HepG2 (cell line): ENCODE results near the gene GNA15. TPM values are rescaled to one million over a fixed set of nuclear protein-coding genes. Genes with fewer than 3 reads are reported as not detected.

Source experiments
- ATAC-seq: fragments of 200-7000 bp; cut with Tn5 transposase; 3 replicates; pipeline ENCODE4 v1.9.1; 2020; ENCODE audit warnings: mild to moderate bottlenecking, moderate library complexity
- BruUV-seq: library from RNA; stranded (reverse); fragments of 400-500 nt; replicated peaks from 2 replicates; lab custom pipeline; 2021; lab: Mats Ljungman, UMichigan
- CTCF ChIA-PET: fragments of 300-600 bp; formaldehyde crosslinking; extraction: SDS; loops from one replicate; lab custom pipeline; 2021; ENCODE audit warnings: low total read pairs, inconsistent platforms, low intra/inter-chr PET ratio; lab: Yijun Ruan, JAX
- POLR2A ChIA-PET: fragments of 350-600 bp; sonication (Branson Sonifier 250); formaldehyde crosslinking; loops from one replicate; lab custom pipeline; 2020; ENCODE audit warnings: antibody characterized with exemption, inconsistent platforms; lab: Yijun Ruan, JAX
- DNase-seq: peaks from one replicate; pipeline ENCODE4 v3.0.0-alpha.2; 2015; ENCODE audit warnings: low spot score
- FAIRE-seq: peaks from 3 replicates; lab custom pipeline; 2011; peaks lifted over from hg19 to GRCh38; lab: Jason Lieb, UNC
- H2AFZ ChIP-seq: one replicate; pipeline ENCODE4 v1.6.1; 2011; ENCODE audit warnings: low read length, inconsistent platforms
- H3K27ac ChIP-seq: fragments of 300-600 bp; 3 replicates; pipeline ENCODE4 v1.8.0; 2011; ENCODE audit warnings: mixed run types, mild to moderate bottlenecking, mixed read lengths, low read length, inconsistent platforms; ENCODE audit not compliant: insufficient read depth; ENCODE audit errors: extremely low read length
- H3K27me3 ChIP-seq, 2 experiments: fragments of 200-600 bp in 1 of 2; 2 replicates in 1 of 2; 3 replicates in 1 of 2; pipeline versions ENCODE4 v1.6.0 to v1.8.0; 2011; ENCODE audit warnings: low read length in 2 of 2, mild to moderate bottlenecking in 2 of 2, moderate library complexity in 2 of 2, inconsistent platforms in 1 of 2; ENCODE audit not compliant: insufficient read depth in 2 of 2, control insufficient read depth in 1 of 2
- H3K36me3 ChIP-seq, 2 experiments: fragments of 200-600 bp in 1 of 2; replicated peaks in 1 of 2; 2 replicates in 1 of 2; 3 replicates in 1 of 2; pipeline versions ENCODE4 v1.5.1 to v1.8.0; 2011; ENCODE audit warnings: low read length in 2 of 2, inconsistent platforms in 1 of 2; ENCODE audit not compliant: insufficient read depth in 2 of 2, control insufficient read depth in 1 of 2
- H3K4me1 ChIP-seq: 2 replicates; pipeline ENCODE4 v1.5.1; 2012; ENCODE audit warnings: low read length, inconsistent platforms; ENCODE audit not compliant: insufficient read depth
- H3K4me2 ChIP-seq: 2 replicates; pipeline ENCODE4 v1.6.0; 2011; ENCODE audit warnings: low read depth, low read length, inconsistent platforms
- H3K4me3 ChIP-seq, 3 experiments: fragments of 200-600 bp in 1 of 3; sonication (generic), shearing (Covaris generic) in 1 of 3; replicated peaks in 1 of 3; 2 replicates each; pipeline ENCODE4 v1.5.1; 2011 to 2016; ENCODE audit warnings: low read length in 3 of 3, inconsistent platforms in 2 of 3, low read depth in 2 of 3, mild to moderate bottlenecking in 2 of 3, control low read depth in 1 of 3, mixed read lengths in 1 of 3; ENCODE audit not compliant: insufficient read depth in 1 of 3
- H3K79me2 ChIP-seq: one replicate; pipeline ENCODE4 v1.6.1; 2011; ENCODE audit warnings: low read length, inconsistent platforms; ENCODE audit not compliant: insufficient read depth
- H3K9ac ChIP-seq: 2 replicates; pipeline ENCODE4 v1.6.0; 2011; ENCODE audit warnings: mild to moderate bottlenecking, low read depth, low read length, inconsistent platforms; ENCODE audit not compliant: insufficient read depth
- H3K9me3 ChIP-seq: 2 replicates; pipeline ENCODE4 v1.5.1; 2012; ENCODE audit warnings: mild to moderate bottlenecking, low read length
- H4K20me1 ChIP-seq: 2 replicates; pipeline ENCODE4 v1.6.0; 2011; ENCODE audit warnings: inconsistent platforms, mild to moderate bottlenecking, low read length, moderate library complexity; ENCODE audit not compliant: insufficient read depth
- ADNP ChIP-seq: sonication (generic); formaldehyde crosslinking; IDR thresholded peaks from 2 replicates; pipeline ENCODE4 v1.4.0; 2020; ENCODE audit warnings: missing genetic modification reagents
- AGO2 ChIP-seq: fragments of 200-400 bp; formaldehyde crosslinking; optimal IDR thresholded peaks from 2 replicates; pipeline ENCODE3; 2017; ENCODE audit warnings: mild to moderate bottlenecking, low read depth, low read length, moderate library complexity
- ARNTL ChIP-seq: sonication (generic); formaldehyde crosslinking; IDR thresholded peaks from 2 replicates; pipeline ENCODE4 v1.4.0; 2020; ENCODE audit warnings: mild to moderate bottlenecking, missing genetic modification reagents
- CHD4 ChIP-seq: fragments of 200-600 bp; sonication (generic); IDR thresholded peaks from 2 replicates; pipeline ENCODE4 v1.7.0; 2017; ENCODE audit warnings: mild to moderate bottlenecking, low read length, borderline replicate concordance
- CREB1 ChIP-seq, 2 experiments: fragments of 450-650 bp in 1 of 2; IDR thresholded peaks; 2 replicates each; pipeline ENCODE4 v1.6.1; 2016 to 2017; ENCODE audit warnings: control low read depth in 1 of 2, mild to moderate bottlenecking in 1 of 2, missing compliant biosample characterization in 1 of 2, missing genetic modification characterization in 1 of 2
- MAFK ChIP-seq, 2 experiments: IDR thresholded peaks in 1 of 2; conservative IDR thresholded peaks in 1 of 2; 2 replicates each; pipeline ENCODE4 v1.6.1; 2011; ENCODE audit warnings: improper control_type of control experiment in 2 of 2, low read length in 2 of 2
- SIN3A ChIP-seq: IDR thresholded peaks from 2 replicates; pipeline ENCODE4 v1.6.1; 2011; ENCODE audit warnings: low read depth, mild to moderate bottlenecking, control low read depth, low read length, borderline replicate concordance
- SMYD3 ChIP-seq: sonication (generic); formaldehyde crosslinking; IDR thresholded peaks from 2 replicates; pipeline ENCODE4 v1.8.1; 2023; ENCODE audit warnings: mild to moderate bottlenecking, missing genetic modification reagents
- SP1 ChIP-seq, 2 experiments: fragments of 450-650 bp in 1 of 2; sonication (generic) in 1 of 2; formaldehyde crosslinking in 1 of 2; IDR thresholded peaks; 2 replicates each; pipeline versions ENCODE4 v1.4.0 to v1.6.1; 2016 to 2020; ENCODE audit warnings: missing genetic modification reagents in 1 of 2
- SYNCRIP ChIP-seq: fragments of 200-400 bp; formaldehyde crosslinking; IDR thresholded peaks from 2 replicates; pipeline ENCODE4 v1.6.1; 2018; ENCODE audit warnings: mild to moderate bottlenecking, low read depth, low read length; ENCODE audit not compliant: insufficient read depth
- TAF15 ChIP-seq: fragments of 200-400 bp; formaldehyde crosslinking; IDR thresholded peaks from one replicate; pipeline ENCODE4 v1.6.1; 2018; ENCODE audit warnings: mild to moderate bottlenecking, low read depth, low read length; ENCODE audit not compliant: poor library complexity, severe bottlenecking
- ZNF629 ChIP-seq: sonication (generic); formaldehyde crosslinking; conservative IDR thresholded peaks from 2 replicates; pipeline ENCODE4 v1.5.0; 2020; ENCODE audit warnings: missing genetic modification reagents
- ZNF850 ChIP-seq: sonication (generic); formaldehyde crosslinking; conservative IDR thresholded peaks from 2 replicates; pipeline ENCODE4 v1.9.0; 2021; ENCODE audit warnings: mild to moderate bottlenecking, missing genetic modification reagents
- WGBS: methylation state at CpG from one replicate; pipeline ENCODE4 v1.1.6; 2017; ENCODE audit warnings: low lambda C conversion rate; 5-methylcytosine and 5-hydroxymethylcytosine counted together
- in situ Hi-C: cut with HindIII; loops from 2 replicates; pipeline ENCODE4 v1.10.0; 2017; ENCODE audit warnings: low pct_unique_long_range_greater_than_20kb; ENCODE audit not compliant: extremely low pct_ligation_motif_present
- intact Hi-C: fragments of 100-400 bp; cut with micrococcal nuclease; formaldehyde crosslinking; loops from one replicate; pipeline ENCODE4 v1.10.0; 2022; ENCODE audit not compliant: unreplicated experiment
- polyA plus RNA-seq, 8 experiments: library from polyadenylated mRNA; depleted of rRNA in 3 of 8; stranded (reverse) in 7 of 8; unstranded in 1 of 8; fragments of >200 nt; fragmentation: Illumina TruSeq in 4 of 8; extraction: Trizol in 4 of 8; gene quantifications; 2 replicates each; pipeline versions ENCODE4 v1.2.1 to v1.2.3, GENCODE V29; 2011 to 2016; ENCODE audit warnings: low read depth in 4 of 8, missing spikeins in 1 of 8, mixed read lengths in 1 of 8; ENCODE audit not compliant: insufficient read depth in 1 of 8
- total RNA-seq, 5 experiments: library from RNA; depleted of rRNA; stranded (reverse); fragments of >200 nt; fragmentation: Illumina TruSeq; extraction: Trizol; gene quantifications; 2 replicates each; pipeline ENCODE4 v1.2.3, GENCODE V29; 2016; ENCODE audit warnings: low read depth in 1 of 5
- TF ChIP-seq, protein P1 (sequence below): sonication (generic); formaldehyde crosslinking; IDR thresholded peaks from 2 replicates; pipeline ENCODE4 v1.5.0; 2020; ENCODE audit warnings: missing genetic modification reagents
- TF ChIP-seq, protein P2 (sequence below): IDR thresholded peaks from 2 replicates; pipeline ENCODE4 v1.6.1; 2016; ENCODE audit warnings: low read depth, control low read depth
- TF ChIP-seq, protein P3 (sequence below): sonication (generic); formaldehyde crosslinking; IDR thresholded peaks from 2 replicates; pipeline ENCODE4 v1.4.0; 2020; ENCODE audit warnings: missing genetic modification reagents
- TF ChIP-seq, protein P4 (sequence below): sonication (generic); formaldehyde crosslinking; IDR thresholded peaks from 2 replicates; pipeline ENCODE4 v1.4.0; 2020; ENCODE audit warnings: mild to moderate bottlenecking, missing genetic modification reagents
- TF ChIP-seq, protein P5 (sequence below): IDR thresholded peaks from 2 replicates; pipeline ENCODE4 v1.6.1; 2016; ENCODE audit warnings: low read depth, borderline replicate concordance

Gene GNA15
- total and polyA plus RNA-seq, 2 of the 13 experiments (the other 11 are each of a cell fraction or from before 2014, with no cell fraction given) = not detected

DNA sequence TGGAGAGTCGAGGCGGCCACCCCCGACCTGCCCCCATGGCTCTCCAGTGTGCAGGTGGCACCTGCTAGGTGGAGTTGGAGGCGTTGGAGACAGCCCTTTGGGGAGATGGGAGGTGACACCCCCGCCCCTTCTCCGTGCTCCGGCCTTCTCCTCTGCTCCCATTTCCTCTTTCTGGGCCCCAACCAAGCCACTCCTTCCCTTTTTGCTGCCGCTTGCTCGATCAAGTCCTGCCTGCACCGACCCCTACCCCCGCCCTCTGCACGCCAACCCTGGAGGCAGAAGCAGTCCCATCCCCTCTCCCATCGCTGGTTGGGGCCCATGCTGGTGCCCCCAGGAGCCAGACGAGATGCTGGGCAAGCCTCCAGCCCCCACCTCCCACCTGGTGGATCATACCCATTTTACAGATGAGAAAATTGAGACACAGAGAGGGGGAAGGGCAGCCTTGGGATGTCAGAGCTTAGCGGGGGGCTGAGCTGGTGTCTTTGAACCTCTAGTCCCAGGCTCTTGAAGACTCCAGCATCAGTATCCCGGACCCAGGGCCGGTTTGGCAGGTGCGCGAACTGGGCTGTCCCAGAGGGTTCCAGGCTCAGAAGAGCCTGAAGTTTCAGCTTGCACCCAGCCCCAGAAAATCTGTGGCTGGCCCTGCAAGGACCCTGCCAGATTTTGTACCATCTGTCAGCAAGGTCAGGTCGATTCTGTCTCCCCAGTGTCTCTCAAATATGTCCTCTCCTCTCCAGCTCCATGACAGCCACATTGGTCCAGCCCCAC, 10.3 kb downstream of the GNA15 start:
- FAIRE-seq = no peak

More for the DNA sequence above, 10.3 kb downstream of the GNA15 start:
- Histone ChIP-seq H3K9ac (no peak overlapping the region), H3K27me3 (peaks cover 5 to 12% of the 10 kb centered on the region in 2 experiments; a peak in 3 of 5 replicates), H3K79me2 (no peaks in the 10 kb centered on the region), H3K4me2 (no peak overlapping the region), H3K9me3 (no peaks in the 10 kb centered on the region), H3K27ac (no peak overlapping the region), H2AFZ (no peak overlapping the region), H4K20me1 (no peaks in the 10 kb centered on the region), H3K4me3 (no peak overlapping the region), H3K36me3 (no peaks in the 10 kb centered on the region), H3K4me1 (no peaks in the 10 kb centered on the region)
- WGBS = 33% methylated on average over 14 of the region's 20 CpGs
- no TSS peak for BruUV-seq
- POLR2A ChIA-PET = no interaction called here
- CTCF ChIA-PET = interaction anchor here (0.7 to 2.4 kb wide), 2 partner anchors 17 kb away, joined by 3 to 10 read pairs; no protein-coding TSS in a partner anchor
- intact Hi-C loops = no loop called here
- DNase-seq (no peak), ATAC-seq (no peak; the same call in 2 of the 3 replicates)
- in situ Hi-C loops = no loop called here
- TF ChIP-seq MAFK (conservative IDR thresholded peaks at IDR 0.05 in 1 of 2, IDR thresholded peaks at IDR 0.05 in 1 of 2; ENCODE audit: low read length in 2 of 2) = no peak
- no peak for TF ChIP-seq ZNF850 (CRISPR knock-in tag)
- TF ChIP-seq SIN3A = no peak
- TF ChIP-seq, protein P1, sequence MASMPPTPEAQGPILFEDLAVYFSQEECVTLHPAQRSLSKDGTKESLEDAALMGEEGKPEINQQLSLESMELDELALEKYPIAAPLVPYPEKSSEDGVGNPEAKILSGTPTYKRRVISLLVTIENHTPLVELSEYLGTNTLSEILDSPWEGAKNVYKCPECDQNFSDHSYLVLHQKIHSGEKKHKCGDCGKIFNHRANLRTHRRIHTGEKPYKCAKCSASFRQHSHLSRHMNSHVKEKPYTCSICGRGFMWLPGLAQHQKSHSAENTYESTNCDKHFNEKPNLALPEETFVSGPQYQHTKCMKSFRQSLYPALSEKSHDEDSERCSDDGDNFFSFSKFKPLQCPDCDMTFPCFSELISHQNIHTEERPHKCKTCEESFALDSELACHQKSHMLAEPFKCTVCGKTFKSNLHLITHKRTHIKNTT (CRISPR knock-in tag) = no peak
- TF ChIP-seq SMYD3 = no peak
- peak; percentile 51; the same call in 1 of the 2 replicates for TF ChIP-seq CHD4
- no peak for TF ChIP-seq ARNTL (CRISPR knock-in tag)
- TF ChIP-seq SYNCRIP = no peak
- no peak for TF ChIP-seq SP1 (IDR thresholded peaks at IDR 0.05)
- TF ChIP-seq SP1 (CRISPR knock-in tag; IDR thresholded peaks at IDR 0.05) = no peak
- no peak for TF ChIP-seq TAF15
- TF ChIP-seq, protein P2, sequence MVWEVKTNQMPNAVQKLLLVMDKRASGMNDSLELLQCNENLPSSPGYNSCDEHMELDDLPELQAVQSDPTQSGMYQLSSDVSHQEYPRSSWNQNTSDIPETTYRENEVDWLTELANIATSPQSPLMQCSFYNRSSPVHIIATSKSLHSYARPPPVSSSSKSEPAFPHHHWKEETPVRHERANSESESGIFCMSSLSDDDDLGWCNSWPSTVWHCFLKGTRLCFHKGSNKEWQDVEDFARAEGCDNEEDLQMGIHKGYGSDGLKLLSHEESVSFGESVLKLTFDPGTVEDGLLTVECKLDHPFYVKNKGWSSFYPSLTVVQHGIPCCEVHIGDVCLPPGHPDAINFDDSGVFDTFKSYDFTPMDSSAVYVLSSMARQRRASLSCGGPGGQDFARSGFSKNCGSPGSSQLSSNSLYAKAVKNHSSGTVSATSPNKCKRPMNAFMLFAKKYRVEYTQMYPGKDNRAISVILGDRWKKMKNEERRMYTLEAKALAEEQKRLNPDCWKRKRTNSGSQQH (CRISPR knock-in tag) = no peak
- TF ChIP-seq, protein P3, sequence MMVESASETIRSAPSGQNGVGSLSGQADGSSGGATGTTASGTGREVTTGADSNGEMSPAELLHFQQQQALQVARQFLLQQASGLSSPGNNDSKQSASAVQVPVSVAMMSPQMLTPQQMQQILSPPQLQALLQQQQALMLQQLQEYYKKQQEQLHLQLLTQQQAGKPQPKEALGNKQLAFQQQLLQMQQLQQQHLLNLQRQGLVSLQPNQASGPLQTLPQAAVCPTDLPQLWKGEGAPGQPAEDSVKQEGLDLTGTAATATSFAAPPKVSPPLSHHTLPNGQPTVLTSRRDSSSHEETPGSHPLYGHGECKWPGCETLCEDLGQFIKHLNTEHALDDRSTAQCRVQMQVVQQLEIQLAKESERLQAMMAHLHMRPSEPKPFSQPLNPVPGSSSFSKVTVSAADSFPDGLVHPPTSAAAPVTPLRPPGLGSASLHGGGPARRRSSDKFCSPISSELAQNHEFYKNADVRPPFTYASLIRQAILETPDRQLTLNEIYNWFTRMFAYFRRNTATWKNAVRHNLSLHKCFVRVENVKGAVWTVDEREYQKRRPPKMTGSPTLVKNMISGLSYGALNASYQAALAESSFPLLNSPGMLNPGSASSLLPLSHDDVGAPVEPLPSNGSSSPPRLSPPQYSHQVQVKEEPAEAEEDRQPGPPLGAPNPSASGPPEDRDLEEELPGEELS (CRISPR knock-in tag) = no peak
- TF ChIP-seq, protein P4, sequence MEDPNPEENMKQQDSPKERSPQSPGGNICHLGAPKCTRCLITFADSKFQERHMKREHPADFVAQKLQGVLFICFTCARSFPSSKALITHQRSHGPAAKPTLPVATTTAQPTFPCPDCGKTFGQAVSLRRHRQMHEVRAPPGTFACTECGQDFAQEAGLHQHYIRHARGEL (CRISPR knock-in tag) = no peak
- no peak for TF ChIP-seq AGO2
- TF ChIP-seq ADNP (CRISPR knock-in tag) = no peak
- TF ChIP-seq CREB1 (IDR thresholded peaks at IDR 0.05) = no peak
- no peak for TF ChIP-seq CREB1 (CRISPR knock-in tag; IDR thresholded peaks at IDR 0.05)
- TF ChIP-seq, protein P5, sequence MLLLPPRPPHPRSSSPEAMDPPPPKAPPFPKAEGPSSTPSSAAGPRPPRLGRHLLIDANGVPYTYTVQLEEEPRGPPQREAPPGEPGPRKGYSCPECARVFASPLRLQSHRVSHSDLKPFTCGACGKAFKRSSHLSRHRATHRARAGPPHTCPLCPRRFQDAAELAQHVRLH = no peak
- peak; percentile 69 for TF ChIP-seq ZNF629 (CRISPR knock-in tag)
